GM21825 (cell line): ENCODE data around the gene IL10RB.
"Not testable (repeated sequence)": the region's sequence is repeated elsewhere in the genome, so short reads cannot be mapped to it uniquely, and the experiment has no call there.

ENCODE experiments used
- ATAC-seq: cut with Tn5 transposase; IDR thresholded peaks from one replicate; pipeline ENCODE4 v1.9.1; 2021; ENCODE audit warnings: mild to moderate bottlenecking, moderate library complexity; ENCODE audit not compliant: unreplicated experiment

Gene IL10RB

DNA sequence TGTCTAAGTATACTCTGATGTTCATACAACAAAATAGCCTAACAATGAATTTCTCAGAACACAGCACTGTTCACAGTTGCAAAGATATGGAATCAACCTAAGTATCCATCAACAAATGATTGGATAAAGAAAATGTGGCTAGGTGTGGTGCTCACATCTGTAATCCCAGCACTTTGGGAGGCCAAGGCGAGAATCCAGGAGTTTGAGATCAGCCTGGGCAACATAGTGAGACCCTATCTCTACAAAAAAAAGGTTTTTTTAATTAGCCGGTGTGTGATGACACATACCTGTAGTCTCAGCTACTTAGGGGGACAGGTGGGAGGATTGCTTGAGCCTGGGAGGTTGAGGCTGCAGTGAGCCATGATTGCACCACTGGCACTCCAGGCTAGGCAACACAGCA lies 25.8 kb upstream of the IL10RB start:
- no peak for ATAC-seq

DNA sequence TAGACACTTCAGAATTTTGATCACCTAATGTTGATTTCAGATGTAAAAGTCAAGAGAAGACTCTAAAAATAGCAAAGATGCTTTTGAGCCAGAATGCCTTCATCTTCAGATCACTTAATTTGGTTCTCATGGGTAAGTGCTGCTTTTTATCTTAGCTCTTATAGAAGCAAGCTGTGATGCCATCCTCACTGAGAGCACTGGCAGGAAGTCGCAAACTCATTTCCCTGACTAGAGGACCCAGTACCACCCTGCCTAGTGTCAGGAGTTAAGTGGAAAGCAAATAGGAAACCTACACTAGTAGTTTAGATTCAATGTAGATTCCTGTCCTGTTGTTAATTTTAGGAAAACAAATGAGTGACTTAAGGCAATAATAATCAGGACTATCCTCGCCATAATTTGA lies 24.3 kb upstream of the IL10RB start:
- ATAC-seq = no peak

DNA sequence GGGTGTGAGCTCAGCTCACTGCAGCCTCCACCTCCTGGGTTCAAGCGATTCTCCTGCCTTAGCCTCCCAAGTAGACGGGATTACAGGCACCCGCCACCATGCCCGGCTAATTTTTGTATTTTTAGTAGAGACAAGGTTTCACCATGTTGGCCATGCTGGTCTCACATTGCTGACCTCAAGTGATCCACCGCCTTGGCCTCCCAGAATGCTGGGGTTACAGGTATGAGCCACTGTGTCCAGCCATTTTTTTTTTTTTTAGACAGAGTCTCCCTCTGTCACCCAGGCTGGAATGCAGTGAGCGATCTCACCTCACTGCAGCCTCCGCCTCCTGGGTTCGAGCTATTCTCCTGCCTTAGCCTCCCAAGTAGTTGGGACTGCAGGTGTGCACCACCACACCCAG lies 23.3 kb upstream of the IL10RB start:
- ATAC-seq = not testable (repeated sequence)

DNA sequence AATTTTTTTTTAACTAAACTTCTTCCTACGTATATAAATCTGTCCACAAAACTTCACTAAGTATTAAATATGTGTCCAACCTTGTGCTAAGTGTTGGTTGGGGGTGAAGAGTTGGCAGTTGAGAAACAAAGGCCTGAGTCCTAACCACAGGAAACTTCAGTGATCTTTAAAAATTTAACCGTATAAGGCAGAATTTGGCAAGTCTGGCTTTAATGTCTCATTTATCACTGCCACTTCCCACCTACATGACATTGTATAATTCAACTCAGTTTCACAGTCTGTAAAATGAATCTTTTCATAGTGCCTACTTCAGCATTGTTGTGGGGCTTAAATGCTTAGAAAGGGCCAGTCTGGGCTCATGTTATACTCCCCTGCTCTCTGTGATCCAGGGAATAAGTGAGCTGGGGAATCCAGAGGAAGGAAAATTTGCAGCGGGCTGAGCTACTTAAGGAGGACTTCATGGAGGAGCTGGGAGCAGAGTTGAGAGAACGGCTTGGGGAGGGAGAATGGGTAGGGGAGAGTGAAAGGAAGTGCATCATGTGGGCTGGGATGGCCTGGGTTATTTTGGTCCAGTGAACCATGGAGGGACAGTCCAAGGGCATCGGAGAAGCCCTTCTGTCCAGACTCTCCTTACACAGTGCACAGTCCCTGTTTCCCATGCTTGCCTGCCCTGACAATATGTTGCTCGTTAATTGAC lies 21.9 kb upstream of the IL10RB start:
- no peak for ATAC-seq

DNA sequence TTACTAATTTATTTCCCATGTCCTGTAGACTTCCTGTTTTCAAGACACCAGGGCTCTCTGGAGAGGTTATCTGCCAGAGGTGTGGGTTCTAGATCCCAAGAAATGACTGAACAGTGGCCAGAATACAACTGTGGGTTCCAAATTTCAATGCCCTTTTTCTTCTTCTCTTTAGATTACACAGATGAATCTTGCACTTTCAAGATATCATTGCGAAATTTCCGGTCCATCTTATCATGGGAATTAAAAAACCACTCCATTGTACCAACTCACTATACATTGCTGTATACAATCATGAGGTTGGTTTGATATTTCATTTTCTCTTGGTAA lies 21.4 kb upstream of the IL10RB start:
- no peak for ATAC-seq

DNA sequence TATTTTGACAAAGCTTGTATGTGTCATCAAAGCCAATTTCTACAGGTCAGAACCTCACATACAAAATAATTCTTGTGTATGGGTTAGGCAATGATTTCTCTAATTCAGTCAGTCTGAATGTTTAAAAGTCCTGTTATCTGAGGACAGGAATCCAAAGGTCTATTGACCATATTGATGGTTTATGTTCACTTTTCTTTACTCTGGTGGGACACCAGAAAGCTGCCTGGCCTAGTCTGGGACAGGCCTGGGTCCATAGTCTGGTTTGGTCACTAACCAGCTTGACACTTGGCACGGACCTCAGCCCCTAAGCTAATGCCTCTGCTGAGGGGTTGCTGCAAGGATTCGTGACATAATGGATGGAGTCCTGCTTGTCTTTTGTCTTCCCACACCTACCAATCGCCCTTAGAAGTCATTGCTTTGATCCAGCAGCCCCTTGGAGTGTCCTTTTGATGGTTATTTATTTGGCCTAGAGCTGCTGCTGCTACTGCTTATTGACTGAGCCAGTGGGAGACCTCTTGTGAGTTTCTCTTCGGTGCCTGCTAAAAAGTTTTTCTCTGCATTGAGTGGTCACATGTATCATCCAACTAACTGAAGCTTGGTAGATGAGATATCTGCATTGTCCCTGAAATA lies 20.8 kb upstream of the IL10RB start:
- no peak for ATAC-seq

DNA sequence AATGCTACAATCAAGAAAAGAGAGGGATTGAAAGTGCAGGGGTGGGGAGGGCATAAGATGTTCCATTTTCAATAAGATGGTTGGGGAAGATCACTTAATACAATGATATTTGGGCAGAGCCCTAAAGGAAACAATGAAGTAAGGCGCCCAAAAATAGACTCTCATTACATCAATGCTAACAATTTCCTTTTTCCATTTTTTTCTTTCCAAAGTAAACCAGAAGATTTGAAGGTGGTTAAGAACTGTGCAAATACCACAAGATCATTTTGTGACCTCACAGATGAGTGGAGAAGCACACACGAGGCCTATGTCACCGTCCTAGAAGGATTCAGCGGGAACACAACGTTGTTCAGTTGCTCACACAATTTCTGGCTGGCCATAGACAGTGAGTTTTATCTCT lies 19.7 kb upstream of the IL10RB start:
- ATAC-seq = no peak

DNA sequence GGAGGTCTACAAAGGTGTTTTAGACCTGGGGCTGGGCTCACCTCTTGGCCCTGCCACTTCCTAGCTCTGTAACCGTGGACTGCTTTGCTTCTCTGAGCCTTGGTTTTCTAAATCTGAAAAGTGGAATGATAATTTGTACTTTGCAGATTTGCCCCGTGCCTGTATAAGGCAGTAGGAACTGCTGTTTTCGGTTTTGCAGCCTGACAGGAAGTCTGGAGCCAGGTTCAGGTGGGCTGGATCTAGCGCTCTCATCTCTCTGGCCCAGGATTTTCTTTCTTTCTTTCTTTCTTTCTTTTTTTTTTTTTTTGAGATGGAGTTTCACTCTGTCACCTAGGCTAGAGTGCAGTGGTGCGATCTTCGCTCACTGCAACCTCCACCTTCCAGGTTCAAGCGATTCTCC lies 19.2 kb upstream of the IL10RB start:
- ATAC-seq = no peak

DNA sequence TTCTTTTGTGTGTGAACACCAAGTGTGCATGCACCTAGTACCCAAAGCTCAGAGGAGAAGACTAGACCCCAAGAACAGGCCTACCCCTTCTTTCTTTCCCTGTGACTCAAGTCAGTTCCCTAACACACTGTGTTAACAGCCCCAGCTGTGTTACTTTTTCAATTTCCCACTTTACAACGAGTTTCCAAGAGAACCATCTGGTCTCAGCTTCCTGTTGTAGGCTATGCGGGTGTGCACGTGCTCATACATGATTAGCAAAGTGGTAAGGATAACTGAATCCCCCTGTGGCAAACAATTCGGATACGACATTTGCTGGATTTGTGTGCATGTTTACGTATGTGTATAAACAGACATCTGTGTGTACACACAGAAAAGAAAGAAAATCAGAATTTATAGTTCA lies 18.6 kb upstream of the IL10RB start:
- ATAC-seq = no peak

DNA sequence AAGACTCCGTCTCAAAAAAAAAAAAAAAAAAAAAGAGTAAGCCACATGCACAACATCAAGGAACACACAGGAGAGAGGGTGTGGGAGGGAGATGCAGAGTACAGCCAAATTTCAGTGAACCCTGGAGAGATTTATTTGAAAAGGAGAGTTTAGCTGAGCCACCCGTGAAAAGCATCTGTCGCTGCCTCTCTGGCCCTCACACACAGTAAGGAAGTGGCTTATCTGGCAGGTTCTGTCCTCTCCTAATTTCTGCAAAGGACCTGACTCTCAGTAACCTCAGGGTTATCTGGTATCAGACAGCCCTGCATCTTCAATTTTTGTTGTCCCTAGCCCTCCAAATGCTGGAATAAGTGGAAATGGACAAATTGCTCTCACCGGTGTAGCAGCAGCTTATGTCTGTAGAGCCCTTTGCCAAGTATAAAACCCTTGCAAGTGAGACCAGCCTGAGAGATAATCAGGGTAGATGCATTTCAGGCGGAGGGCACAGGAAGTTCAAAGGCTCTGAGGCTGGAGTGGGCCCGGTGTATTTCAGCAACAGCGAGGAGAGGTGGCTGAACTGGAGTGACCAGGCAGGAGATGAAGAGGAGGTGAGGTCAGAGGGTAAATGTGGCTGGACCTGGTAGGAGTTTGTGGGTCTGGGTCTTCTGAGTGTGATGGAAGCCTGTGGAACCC lies 16.7 kb upstream of the IL10RB start:
- no peak for ATAC-seq

DNA sequence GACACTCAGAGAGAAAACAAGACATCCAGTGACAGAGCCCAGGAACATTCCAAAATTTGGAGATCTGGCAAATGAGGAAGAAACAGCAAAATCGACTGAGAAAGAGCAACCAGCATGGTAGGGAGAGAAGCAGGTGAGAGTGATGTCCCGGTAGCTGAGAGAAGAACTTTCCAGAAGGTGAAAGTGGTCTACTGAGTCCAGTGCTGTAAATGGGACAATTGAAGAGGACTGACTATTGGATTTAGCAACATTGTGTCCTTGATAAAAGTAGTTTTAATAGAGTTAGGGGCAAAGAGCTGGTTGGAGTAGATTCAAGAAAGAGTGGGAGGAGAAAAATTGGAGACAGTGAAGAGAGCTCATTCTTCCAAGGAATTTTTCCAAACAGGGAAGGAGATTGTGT lies 15.0 kb upstream of the IL10RB start:
- no peak for ATAC-seq

DNA sequence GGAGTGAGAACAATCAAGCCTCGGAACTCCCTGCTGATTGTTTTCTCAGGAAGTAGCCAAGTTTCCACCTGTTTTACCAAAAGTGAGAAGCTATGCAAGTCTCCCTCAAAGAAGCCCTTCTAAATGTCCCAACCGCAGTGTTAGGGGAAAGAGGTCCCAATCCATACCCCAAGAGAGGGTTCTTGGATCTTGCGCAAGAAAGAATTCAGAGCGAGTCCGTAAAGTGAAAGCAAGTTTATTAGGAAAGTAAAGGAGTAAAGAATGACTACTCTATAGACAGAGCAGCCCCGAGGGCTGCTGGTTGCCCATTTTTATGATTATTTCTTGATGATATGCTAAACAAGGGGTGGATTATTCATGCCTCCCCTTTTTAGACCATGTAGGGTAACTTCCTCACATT lies 12.8 kb upstream of the IL10RB start:
- ATAC-seq = not testable (repeated sequence)

DNA sequence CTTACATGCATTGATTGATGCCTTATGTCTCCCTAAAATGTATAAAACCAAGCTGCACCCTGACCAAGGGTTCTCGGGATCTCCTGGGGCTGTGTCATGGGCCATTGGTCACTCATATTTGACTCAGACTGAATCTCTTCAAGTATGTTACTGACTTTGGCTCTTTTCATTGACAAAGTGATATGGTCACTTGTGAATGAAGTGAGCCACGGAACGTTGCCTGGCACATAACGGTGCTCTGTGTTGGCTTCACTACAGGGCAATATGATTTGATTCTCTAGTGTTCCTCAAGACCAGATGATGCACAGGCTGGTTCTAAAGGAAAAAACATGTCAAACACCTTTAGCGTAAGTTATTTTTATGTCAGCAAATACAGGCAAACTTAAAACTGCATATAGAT lies 11.4 kb upstream of the IL10RB start:
- no peak for ATAC-seq

DNA sequence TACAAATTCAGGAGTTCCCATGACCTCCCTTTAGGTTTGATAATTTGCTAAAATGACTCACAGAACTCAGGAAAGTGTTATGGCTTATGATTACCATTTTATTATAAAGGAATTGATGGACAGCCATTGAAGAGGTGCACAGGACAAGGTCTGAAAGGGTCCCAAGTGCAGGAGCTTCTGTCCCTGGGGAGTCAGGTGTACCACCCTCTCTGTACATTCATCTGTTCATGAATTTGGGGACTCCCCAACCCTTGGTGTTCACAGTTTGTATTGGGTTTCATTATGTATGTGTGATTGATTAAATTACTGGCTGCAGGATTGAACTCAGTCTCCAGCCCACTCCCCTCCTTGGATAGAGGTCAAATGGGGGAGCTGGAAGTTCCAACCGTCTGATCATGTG lies 10.8 kb upstream of the IL10RB start:
- ATAC-seq = no peak

DNA sequence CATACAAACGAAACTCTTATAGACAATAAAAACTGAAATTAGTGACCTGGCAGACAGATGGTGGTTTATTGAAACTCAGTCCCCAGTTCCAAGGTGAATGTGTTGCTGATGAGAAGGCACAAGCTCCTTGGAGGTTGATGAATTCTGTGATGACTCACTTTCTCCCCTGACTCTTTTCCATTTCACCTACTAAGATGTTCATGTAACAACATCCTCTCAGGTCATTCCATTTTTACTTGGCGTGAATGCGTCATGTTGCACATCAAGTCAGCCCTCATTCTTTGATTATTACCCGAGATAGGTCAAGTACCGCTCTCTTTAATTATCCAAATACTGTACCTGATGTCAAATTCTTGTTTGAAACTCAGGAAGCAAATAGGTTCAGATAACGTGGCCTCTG lies 10.1 kb upstream of the IL10RB start:
- no peak for ATAC-seq

DNA sequence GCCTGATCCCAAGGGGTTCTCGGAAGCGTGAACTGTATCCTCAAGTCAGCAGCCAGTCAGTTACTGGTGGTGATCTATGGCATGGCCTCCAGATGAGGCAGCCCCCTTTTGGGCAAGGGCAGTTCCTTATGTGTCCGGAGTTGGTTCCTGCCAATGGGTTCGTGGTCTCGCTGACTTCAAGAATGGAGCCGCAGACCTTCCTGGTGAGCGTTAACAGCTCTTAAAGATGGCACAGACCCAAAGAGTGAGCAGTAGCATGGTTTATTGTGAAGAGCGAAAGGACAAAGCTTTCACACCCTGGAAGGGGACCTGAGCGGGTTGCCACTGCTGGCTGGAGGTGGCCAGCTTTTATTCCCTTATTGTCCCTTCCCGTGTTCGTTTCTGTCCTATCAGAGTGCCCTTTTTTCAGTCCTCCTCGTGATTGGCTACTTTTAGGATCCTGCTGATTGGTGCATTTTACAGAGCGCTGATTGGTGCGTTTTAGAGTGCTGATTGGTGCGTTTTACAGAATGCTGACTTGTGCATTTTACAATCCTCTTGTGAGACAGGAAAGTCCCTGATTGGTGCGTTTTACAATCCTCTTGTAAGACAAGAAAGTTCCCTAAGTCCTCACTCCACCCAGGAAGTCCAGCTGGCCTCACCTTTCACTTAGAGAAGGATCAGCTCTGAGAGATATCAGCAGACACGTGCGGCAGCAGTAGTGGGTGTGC lies 8.9 kb upstream of the IL10RB start:
- ATAC-seq = no peak

DNA sequence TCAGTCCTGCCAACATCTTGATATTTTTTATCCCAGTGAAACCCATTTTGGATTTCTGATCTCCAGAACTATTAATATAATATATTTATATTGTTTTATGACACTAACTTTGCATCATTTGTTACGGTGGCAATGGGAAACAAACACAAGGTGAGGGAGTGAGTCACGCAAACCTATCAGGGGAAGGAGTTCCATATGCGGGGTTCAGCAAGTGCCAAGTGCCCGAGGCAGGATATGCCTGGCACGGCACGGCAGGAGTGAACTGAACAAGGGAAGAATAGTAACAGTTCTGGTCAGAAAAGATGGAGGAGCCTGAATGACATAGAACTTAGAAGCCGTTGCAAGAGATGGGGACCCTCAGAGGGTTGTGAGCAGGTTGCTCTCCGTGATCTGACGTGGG lies 7.7 kb upstream of the IL10RB start:
- no peak for ATAC-seq

DNA sequence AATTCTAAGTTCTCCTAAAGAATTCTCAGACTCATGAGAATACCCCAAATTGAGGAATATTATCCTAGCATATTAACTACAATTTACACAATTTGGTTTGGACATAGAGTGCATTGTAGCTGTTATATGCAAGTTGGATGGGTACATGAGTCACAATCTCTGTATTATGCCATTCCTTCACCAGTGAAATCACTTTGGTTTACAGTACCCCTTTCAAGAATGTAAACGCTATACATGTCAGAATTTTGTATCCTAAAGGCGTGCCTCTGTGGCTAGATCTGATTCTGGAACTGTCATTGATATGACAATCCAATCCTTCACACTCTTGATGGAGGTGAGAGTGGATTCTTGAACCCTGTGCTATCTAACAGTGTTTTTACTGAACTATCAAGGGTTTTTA lies 6.7 kb upstream of the IL10RB start:
- no peak for ATAC-seq

DNA sequence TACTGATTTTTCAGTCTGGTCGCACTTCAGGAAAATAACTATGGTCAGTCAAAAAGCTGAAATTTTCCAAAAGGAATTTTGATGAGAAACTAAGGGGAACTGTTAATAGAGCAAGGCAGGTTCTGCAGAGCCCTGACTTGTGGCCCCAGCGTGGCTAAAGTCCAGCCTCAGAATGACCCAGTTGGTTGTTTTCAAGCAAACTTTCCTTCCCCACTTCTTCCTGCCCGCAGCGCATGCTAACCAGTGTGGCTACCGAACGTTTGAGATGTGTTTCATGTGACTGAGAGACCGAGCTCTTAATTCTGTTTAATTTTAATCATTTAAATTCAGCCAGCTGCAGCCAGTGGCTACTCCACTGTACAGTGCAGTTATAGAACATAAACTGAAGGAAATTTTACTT lies 6.2 kb upstream of the IL10RB start:
- no peak for ATAC-seq

DNA sequence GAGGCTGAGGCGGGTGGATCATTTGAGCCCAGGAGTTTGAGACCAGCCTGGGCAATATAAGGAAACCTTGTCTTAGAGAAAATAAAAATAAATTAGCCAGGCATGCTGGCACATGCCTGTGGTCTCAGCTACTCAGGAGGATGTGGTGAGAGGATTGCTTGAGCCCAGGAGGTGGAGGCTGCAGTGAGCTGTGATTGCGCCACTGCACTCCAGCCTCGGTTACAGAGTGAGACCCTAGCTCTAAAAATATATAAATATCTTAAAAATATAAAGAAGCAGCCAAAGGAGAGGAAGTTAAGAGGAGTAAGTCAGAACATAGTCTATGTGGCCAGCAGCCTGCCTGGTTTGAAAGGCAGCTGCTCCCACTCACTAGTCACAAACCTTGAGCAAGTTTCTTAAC lies 4.5 kb upstream of the IL10RB start:
- no peak for ATAC-seq

DNA sequence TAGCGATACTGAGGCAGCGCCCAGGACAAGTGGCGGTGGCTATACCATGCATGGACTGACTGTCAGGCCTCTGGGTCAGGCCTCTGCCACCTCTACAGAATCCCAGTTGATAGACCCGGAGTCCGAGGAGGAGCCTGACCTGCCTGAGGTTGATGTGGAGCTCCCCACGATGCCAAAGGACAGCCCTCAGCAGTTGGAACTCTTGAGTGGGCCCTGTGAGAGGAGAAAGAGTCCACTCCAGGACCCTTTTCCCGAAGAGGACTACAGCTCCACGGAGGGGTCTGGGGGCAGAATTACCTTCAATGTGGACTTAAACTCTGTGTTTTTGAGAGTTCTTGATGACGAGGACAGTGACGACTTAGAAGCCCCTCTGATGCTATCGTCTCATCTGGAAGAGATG lies 3.2 kb upstream of the IL10RB start:
- ATAC-seq = no peak

DNA sequence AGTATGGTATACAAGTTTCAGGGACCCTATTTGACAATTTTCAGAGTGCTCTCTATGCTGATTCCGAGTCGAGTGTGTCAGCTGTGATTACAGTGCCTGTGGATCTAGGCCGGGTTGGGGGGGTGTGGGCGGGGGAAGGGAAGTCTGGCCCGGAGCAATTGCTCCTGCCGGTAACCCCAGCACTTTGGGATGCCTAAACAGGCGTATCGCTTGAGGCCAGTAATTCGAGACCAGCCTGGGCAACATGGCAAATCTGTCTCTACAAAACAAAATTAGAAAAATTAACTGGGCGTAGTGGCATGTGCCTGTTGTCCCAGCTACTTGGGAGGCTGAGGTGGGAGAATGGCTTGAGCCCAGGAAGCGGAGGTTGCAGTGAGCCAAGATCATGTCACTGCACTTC lies 1.6 kb upstream of the IL10RB start:
- no peak for ATAC-seq
